Measurements from ENCODE around the gene NTRK2.

GRCh38 chr9:84823421-84824271 lies 154.1 kb downstream of the NTRK2 start:
- TF ChIP-seq CTCF (IDR thresholded peaks at IDR 0.05; ENCODE audit: borderline replicate concordance, extremely low read depth, low read length, poor library complexity, severe bottlenecking) (no peak), EZH2 (IDR thresholded peaks at IDR 0.05; ENCODE audit: borderline replicate concordance, low read depth, low read length, severe bottlenecking) (no peak)
